SKM-1 treated with dmso at 0.1 percent for 144 hours (cell line): ENCODE measurements around the gene AKAP13.
"Not testable (repeated sequence)": the region's sequence is repeated elsewhere in the genome, so short reads cannot be mapped to it uniquely, and the experiment has no call there.

ENCODE experiments used
- DNase-seq: peaks from one replicate; lab custom pipeline; 2025; ENCODE audit not compliant: unreplicated experiment; lab: John Stamatoyannopoulos, UW

AKAP13 gene

DNA sequence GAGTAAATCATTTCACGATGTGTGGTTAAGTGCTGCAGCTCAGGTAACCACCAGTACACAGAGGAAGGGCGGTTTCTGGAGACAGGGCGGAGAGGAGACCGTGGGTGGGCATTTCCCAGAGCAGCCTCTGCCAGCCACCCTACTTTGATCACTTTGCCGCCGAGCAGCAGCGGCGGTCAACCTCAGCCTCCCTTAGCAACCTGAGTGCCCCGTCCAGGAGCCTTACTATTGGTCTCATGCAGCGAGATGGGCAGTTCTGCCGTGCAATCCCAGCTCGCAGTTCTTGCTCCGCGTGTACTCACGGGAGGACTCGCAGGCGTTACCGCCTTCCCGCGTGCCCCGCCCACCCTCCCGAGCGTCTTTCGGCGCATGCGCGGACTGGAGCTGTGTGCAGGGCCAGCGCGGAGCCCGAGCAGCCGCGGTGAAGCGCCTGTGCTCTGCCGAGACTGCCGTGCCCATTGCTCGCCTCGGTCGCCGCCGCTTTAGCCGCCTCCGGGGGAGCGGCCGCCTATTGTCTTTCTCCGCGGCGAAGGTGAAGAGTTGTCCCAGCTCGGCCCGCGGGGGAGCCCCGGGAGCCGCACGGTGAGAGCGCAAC lies at the start of gene AKAP13:
Gene AKAP13, plus strand, starts transcription at position 387 of the 595 bp plus-strand sequence. CDS start 105,118 bp downstream, outside the sequence.
- peak; percentile 97 for DNase-seq

DNA sequence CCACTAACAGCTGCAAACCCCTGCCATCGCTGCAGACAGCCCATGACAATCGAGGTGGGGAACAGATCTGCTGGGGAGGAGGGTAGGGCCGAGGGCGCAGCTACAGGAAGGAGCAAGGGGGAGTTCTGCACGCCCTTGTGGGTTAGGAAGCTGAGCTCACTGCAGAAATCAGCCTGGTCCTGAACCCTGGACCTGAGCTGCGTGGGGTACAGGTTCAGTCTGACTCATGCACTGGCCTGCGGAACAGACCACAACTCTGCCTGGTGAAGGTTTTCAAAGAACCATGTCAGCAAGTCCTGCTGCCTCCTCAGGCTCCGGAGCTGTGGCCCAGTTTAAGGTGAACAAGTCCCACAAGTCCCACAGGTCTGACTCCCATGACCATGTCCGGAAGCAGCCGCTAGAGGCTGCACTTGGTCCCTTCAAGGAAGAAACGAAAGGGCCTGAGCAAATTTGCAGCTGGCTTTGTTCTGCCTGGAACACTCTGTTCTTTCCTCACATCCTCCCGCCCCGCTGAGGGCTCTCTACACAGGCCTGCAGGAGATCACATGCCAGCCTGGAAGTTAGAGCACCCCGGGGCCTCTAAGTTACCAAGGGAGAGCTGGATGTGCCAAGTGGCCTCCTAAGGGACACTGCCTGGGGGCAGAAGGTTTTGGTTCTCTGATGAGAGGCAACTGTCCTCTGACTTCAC lies 49.4 kb upstream of the AKAP13 start:
- DNase-seq, result peak; percentile 86

- DNase-seq, result no peak
Observed at GRCh38 chr15:85331655-85332285, 48.6 kb upstream of the AKAP13 start.

GRCh38 chr15:85333132-85333831 lies 47.1 kb upstream of the AKAP13 start:
- DNase-seq, result no peak

GRCh38 chr15:85334241-85334640 lies 46.2 kb upstream of the AKAP13 start:
- no peak for DNase-seq

GRCh38 chr15:85335193-85335942 lies 45.0 kb upstream of the AKAP13 start:
- no peak for DNase-seq

- no peak for DNase-seq
Observed at GRCh38 chr15:85336880-85337279, 43.5 kb upstream of the AKAP13 start.

- DNase-seq, result no peak
Observed at GRCh38 chr15:85337425-85338074, 42.9 kb upstream of the AKAP13 start.

DNA sequence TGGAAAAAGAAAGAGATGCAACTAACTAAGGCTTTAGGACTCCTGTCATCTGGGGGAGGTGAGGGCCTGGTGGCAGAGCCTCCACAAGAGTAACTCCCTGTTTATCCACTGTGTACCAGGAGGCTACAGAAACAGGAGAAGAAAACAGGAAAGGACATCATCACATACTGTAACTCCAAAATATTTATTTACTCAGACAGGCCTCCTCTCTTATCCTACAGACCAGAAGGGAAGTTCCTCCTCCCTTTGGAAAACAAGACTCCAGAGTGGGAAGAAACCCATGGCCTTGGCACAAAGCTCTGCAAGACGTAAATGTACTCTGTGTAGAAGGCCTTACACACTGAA lies 40.1 kb upstream of the AKAP13 start:
- no peak for DNase-seq

- no peak for DNase-seq
Observed at GRCh38 chr15:85340852-85341251, 39.6 kb upstream of the AKAP13 start.

GRCh38 chr15:85342163-85342562 lies 38.2 kb upstream of the AKAP13 start:
- not testable (repeated sequence) for DNase-seq

GRCh38 chr15:85343443-85343842 lies 37.0 kb upstream of the AKAP13 start:
- DNase-seq, result not testable (repeated sequence)

- DNase-seq, result not testable (repeated sequence)
Observed at GRCh38 chr15:85344241-85344640, 36.2 kb upstream of the AKAP13 start.

- not testable (repeated sequence) for DNase-seq
Observed at GRCh38 chr15:85344653-85345114, 35.7 kb upstream of the AKAP13 start.

DNA sequence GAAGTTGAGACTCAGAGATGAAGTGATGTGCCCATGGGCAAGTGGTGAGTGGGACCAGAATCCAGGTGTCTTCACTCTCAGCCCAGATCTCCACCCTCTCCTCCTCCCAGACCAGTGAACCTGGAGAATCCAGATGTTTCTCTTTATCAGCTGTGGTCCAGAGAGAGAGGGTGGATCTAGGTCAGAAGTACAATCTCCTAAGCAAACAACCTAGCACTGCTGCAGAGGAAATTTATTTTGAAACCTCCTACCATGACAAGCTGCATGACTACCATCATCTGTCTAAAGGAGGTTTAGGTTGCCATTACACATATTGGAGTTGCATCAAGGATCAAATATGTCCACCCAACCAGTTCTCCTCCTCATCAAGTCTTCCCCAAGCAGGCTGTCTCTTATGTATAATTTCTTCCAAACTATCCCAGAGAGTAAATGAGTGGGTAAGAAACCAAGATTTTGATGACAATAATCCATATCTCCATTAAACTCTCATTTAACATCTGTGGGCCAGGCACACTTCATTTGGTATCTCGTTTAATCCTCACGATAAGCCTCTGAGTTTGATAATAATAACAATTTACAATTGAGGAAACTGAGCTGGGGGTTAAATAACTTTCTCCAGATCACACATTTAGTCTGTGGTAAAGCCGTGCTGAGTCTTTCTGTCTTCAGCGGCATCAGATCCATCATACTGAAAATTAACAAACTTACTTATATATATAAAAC lies 35.0 kb upstream of the AKAP13 start:
- not testable (repeated sequence) for DNase-seq

DNA sequence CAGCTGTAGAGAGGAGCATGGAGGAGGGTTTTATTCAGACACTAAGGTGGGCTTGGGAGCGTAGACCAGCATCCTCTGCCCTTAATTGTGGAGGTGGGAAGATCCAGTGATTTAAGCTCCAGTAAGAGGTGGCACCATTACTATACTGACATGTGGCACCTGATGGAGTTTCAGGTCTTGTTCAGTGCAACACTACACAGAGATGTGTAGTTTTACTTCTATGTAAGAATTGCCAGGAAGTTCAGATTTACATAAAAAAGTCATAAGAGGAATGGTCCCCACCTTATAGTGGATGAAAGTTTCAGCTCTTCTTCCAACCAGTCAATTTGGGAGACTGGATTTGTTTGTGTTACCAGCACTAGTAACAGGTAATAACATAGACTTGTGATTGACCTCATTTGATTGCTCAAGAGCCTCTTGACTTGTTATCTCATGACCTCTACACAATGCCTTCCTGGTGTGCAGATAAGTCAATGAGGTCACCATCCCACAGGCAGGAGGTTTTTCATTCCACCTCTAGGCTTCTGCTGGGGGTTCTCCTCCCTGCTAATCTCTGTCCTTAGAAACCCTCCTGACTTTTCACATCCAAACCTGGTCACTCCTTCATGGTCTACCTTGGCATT lies 33.8 kb upstream of the AKAP13 start:
- DNase-seq, result not testable (repeated sequence)

DNA sequence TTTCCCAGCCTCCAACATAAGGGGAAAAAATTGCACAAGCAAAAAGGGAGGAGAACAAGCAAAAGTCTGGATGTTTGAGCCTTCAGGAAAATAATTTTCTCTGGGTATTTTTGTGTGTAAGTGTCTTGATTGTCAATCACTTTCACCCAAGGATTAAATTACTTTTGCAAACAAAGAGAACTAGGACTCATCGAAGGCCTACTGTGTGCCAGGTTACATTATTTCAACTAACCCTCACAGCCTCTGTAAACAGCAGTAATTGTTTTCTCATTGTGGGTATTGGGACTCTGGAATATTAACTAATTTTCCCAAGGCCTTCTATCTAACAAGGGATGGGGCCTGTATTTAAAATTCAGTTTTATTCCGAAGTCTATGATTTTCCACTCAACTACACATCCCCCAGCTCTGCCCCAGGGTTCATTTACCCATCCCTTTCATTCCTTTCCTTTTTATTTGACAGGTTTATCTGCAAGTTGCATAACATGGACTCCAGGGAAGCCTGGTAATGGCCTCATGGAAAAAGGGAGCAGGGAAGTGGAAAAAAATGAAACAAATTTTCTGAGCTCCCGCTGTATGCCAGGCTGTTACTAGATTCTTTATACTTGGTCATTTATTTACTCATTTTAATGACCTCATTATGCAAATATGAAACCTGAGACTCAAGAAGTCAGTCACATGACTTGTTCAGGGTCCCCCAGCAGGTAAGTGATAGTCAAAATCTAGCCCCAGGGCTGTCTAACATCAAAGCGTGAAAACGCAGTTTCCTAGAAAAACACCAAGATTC lies 32.9 kb upstream of the AKAP13 start:
- not testable (repeated sequence) for DNase-seq

DNA sequence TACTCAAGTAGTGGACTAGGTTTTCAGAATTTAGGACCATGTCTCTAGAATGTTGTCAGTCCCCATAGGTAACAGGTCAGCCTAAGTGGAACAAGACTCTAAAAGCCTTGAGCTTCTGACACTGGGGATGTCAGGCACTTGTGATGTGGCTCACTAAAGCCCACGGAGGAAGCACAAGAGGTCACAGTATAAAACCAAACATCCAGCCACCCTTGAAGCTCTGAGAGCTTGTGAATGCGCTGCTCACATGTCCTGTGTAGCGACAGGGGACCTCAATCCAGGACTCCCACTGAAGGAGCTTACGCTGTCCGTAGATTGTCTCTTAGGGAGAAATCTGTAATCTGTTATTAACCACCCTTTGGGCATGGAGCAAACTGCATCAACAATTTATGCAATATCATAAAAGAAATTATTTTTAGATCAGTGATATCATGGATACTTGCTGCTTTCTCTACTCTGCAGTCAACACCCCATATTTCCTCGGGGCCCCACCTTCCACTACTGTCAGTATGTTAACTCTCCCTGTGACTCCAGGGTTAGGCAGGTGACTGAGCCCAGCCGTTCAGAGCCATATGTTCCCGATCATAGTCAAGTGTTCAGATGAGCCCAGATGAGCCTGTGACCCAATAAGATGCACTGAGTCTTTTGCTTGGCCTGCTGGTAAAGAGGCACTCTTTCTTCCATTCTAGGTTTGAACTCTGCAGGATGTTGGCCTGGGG lies 32.2 kb upstream of the AKAP13 start:
- not testable (repeated sequence) for DNase-seq
